Stomach (tissue), 9 donors: Measurements from ENCODE around the gene VGLL3. TPM values are rescaled to one million over a fixed set of nuclear protein-coding genes. Genes with fewer than 3 reads are reported as not detected.
A peak's percentile ranks its signal among the peaks of the same experiment; 100 is the strongest.

Experiments used
- DNase-seq, 2 donors: peaks; one replicate each; pipeline versions ENCODE4 v3.0.0 to v3.0.0-alpha.2; 2013 to 2019
- H3K27ac ChIP-seq, 5 donors: fragments of 200-600 bp in 4 of 5; sonication (generic) in 4 of 5; one replicate each; pipeline ENCODE4 v1.5.1; 2013 to 2019; ENCODE audit warnings: mild to moderate bottlenecking in 1 of 5, moderate library complexity in 1 of 5
- H3K27me3 ChIP-seq, 3 donors: fragments of 200-600 bp; sonication (generic); one replicate each; pipeline ENCODE4 v1.5.1; 2017 to 2019; ENCODE audit warnings: mixed run types in 1 of 3
- H3K36me3 ChIP-seq, 4 donors: fragments of 200-600 bp; sonication (generic); 1 replicate in 3 of 4; 2 replicates in 1 of 4; pipeline ENCODE4 v1.5.1; 2016 to 2019
- H3K4me1 ChIP-seq, 4 donors: fragments of 200-600 bp; sonication (generic); one replicate each; pipeline ENCODE4 v1.5.1; 2016 to 2019
- H3K4me3 ChIP-seq, 4 donors: fragments of 200-600 bp; sonication (generic) in 3 of 4; one replicate each; pipeline ENCODE4 v1.5.1; 2016 to 2019; ENCODE audit warnings: mild to moderate bottlenecking in 1 of 4
- H3K9me3 ChIP-seq, 4 donors: fragments of 200-600 bp; sonication (generic); one replicate each; pipeline ENCODE4 v1.5.1; 2016 to 2019
- CTCF ChIP-seq, 7 experiments: fragments of 450-650 bp in 4 of 7; fragments of 200-600 bp in 3 of 7; sonication (generic) in 3 of 7; IDR thresholded peaks; one replicate each; pipeline ENCODE4 v1.5.1; 2016 to 2019; ENCODE audit warnings: antibody characterized with exemption in 7 of 7, control low read depth in 2 of 7, mild to moderate bottlenecking in 1 of 7
- EP300 ChIP-seq: sonication (generic); formaldehyde crosslinking; IDR thresholded peaks from one replicate; pipeline ENCODE4 v1.6.1; 2017; ENCODE audit warnings: antibody characterized with exemption
- POLR2A ChIP-seq, 4 donors: fragments of 450-650 bp; IDR thresholded peaks; one replicate each; pipeline ENCODE4 v1.6.1; 2016; ENCODE audit warnings: antibody characterized with exemption in 4 of 4, control low read depth in 2 of 4, mild to moderate bottlenecking in 1 of 4, moderate library complexity in 1 of 4
- POLR2AphosphoS5 ChIP-seq, 3 donors: sonication (generic); formaldehyde crosslinking; IDR thresholded peaks; one replicate each; pipeline ENCODE4 v1.6.1; 2016; ENCODE audit warnings: antibody characterized with exemption in 3 of 3
- WGBS, 5 donors: extraction: QIAGEN DNeasy Blood & Tissue Kit in 3 of 5; methylation state at CpG; one replicate each; pipeline versions ENCODE4 v1.1.5 to v1.1.7; 2013 to 2018; 5-methylcytosine and 5-hydroxymethylcytosine counted together
- intact Hi-C: fragments of 100-400 bp; cut with DNase I; formaldehyde crosslinking; loops from one replicate; pipeline ENCODE4 v1.15.1; 2023; ENCODE audit warnings: low total_unique reads
- polyA plus RNA-seq, 3 donors: library from polyadenylated mRNA; stranded (reverse); fragments of 200-250 nt; gene quantifications; one replicate each; pipeline ENCODE4 v1.2.3, GENCODE V29; 2013
- total RNA-seq, 5 donors: library from RNA; depleted of rRNA; stranded (reverse); fragments of >200 nt; gene quantifications; one replicate each; pipeline versions ENCODE4 v1.1.0 to v1.2.3, GENCODE V29; 2014 to 2016
- donor health status: healthy with polysubstance abuse.
- donor health status: Bipolar disorder and iron deficiency.
- donor health status: healthy.

VGLL3 gene
- total and polyA plus RNA-seq, 8 donors = 0.60 to 23.7 (median 6.1) TPM

- Histone ChIP-seq H3K9me3 (no peaks in the 10 kb centered on the region), H3K4me3 (no peak overlapping the region), H3K4me1 (no peaks in the 10 kb centered on the region), H3K27me3 (no peaks in the 10 kb centered on the region), H3K36me3 (no peaks in the 10 kb centered on the region), H3K27ac (no peak overlapping the region)
- 72 to 84% (median 82%) methylated on average over 2 of the region's 2 CpGs for WGBS, 5 donors
- no peak for DNase-seq
- TF ChIP-seq POLR2A (IDR thresholded peaks at IDR 0.05) = no peak
- no peak for TF ChIP-seq CTCF (IDR thresholded peaks at IDR 0.05)
- TF ChIP-seq POLR2AphosphoS5 (IDR thresholded peaks at IDR 0.05) = no peak
- TF ChIP-seq EP300 = no peak
- intact Hi-C loops = no loop called here
These were observed 13.9 kb upstream of the VGLL3 start for GRCh38 chr3:87004883-87005282.

GRCh38 chr3:87002346-87002745 lies 11.4 kb upstream of the VGLL3 start:
- H3K27ac ChIP-seq = no peak overlapping the region
- TF ChIP-seq CTCF (IDR thresholded peaks at IDR 0.05) (no peak), POLR2A (IDR thresholded peaks at IDR 0.05) (no peak)
- no peaks in the 10 kb centered on the region for H3K9me3 ChIP-seq
- H3K27me3 ChIP-seq = no peaks in the 10 kb centered on the region
- peak in 1 of 2 donors; percentile 58 for DNase-seq
- no peak overlapping the region for H3K4me3 ChIP-seq
- intact Hi-C loops = no loop called here
- H3K4me1 ChIP-seq = no peaks in the 10 kb centered on the region
- H3K36me3 ChIP-seq = no peaks in the 10 kb centered on the region
- WGBS, 5 donors = 43 to 66% (median 53%) methylated on average over 4 of the region's 4 CpGs

GRCh38 chr3:87001473-87002098 lies 10.6 kb upstream of the VGLL3 start:
- H3K36me3 ChIP-seq = no peaks in the 10 kb centered on the region
- no peak overlapping the region for H3K27ac ChIP-seq
- H3K4me3 ChIP-seq = no peak overlapping the region
- no peak for DNase-seq
- H3K4me1 ChIP-seq = no peaks in the 10 kb centered on the region
- intact Hi-C loops = no loop called here
- 58 to 73% (median 64%) methylated on average over 4 of the region's 4 CpGs for WGBS, 5 donors
- H3K9me3 ChIP-seq = no peaks in the 10 kb centered on the region
- H3K27me3 ChIP-seq = no peaks in the 10 kb centered on the region
- no peak for TF ChIP-seq POLR2AphosphoS5 (IDR thresholded peaks at IDR 0.05)
- TF ChIP-seq POLR2A (IDR thresholded peaks at IDR 0.05) = no peak
- no peak for TF ChIP-seq CTCF (IDR thresholded peaks at IDR 0.05)
- TF ChIP-seq EP300 = no peak

- Histone ChIP-seq H3K9me3 (no peaks in the 10 kb centered on the region), H3K36me3 (no peaks in the 10 kb centered on the region), H3K4me3 (no peak overlapping the region), H3K27me3 (no peaks in the 10 kb centered on the region), H3K27ac (no peak overlapping the region), H3K4me1 (no peaks in the 10 kb centered on the region)
- intact Hi-C loops = no loop called here
- no peak for TF ChIP-seq POLR2AphosphoS5 (IDR thresholded peaks at IDR 0.05)
- TF ChIP-seq CTCF (IDR thresholded peaks at IDR 0.05) = no peak
- no peak for TF ChIP-seq POLR2A (IDR thresholded peaks at IDR 0.05)
- TF ChIP-seq EP300 = no peak
- no peak for DNase-seq
- 86 to 95% (median 89%) methylated on average over 4 of the region's 4 CpGs for WGBS, 5 donors
These were observed 10.0 kb upstream of the VGLL3 start for GRCh38 chr3:87000940-87001339.
